B cell (primary cell): ENCODE data around the gene ZCCHC4. TPM values are rescaled to one million over a fixed set of nuclear protein-coding genes. Genes with fewer than 3 reads are reported as not detected.
A peak's percentile ranks its signal among the peaks of the same experiment; 100 is the strongest.

Experiments used
- ATAC-seq: fragments of 200-7000 bp; cut with Tn5 transposase; one replicate; pipeline ENCODE4 v1.10.0; 2021; ENCODE audit warnings: low read depth, mild to moderate bottlenecking, moderate number of reproducible peaks, moderate library complexity
- CTCF ChIA-PET: fragments of 350-600 bp; sonication (Branson Sonifier 250); formaldehyde crosslinking; loops from one replicate; lab custom pipeline; 2021; ENCODE audit warnings: antibody characterized with exemption, inconsistent platforms; lab: Charles Lee
- POLR2A ChIA-PET: fragments of 350-600 bp; sonication (Branson Sonifier 250); formaldehyde crosslinking; loops from one replicate; lab custom pipeline; 2021; ENCODE audit warnings: antibody characterized with exemption; lab: Charles Lee
- DNase-seq: peaks from one replicate; pipeline ENCODE4 v3.0.0; 2013
- H2AFZ ChIP-seq: 2 replicates; pipeline ENCODE4 v1.6.1; 2012; ENCODE audit warnings: mild to moderate bottlenecking, low read depth, low read length; ENCODE audit not compliant: insufficient read depth, poor library complexity, severe bottlenecking
- H3K27ac ChIP-seq, 2 donors: 1 replicate in 1 of 2; 2 replicates in 1 of 2; pipeline ENCODE4 v1.5.1; 2012 to 2013; ENCODE audit warnings: low read length in 2 of 2, mild to moderate bottlenecking in 2 of 2, moderate library complexity in 1 of 2
- H3K27me3 ChIP-seq, 4 experiments: fragments of 200-600 bp in 1 of 4; sonication (generic) in 1 of 4; replicated peaks in 1 of 4; 1 replicate in 2 of 4; 2 replicates in 2 of 4; pipeline versions ENCODE4 v1.6.1 to v1.7.0; 2013 to 2016; ENCODE audit warnings: low read length in 3 of 4, mild to moderate bottlenecking in 2 of 4, mixed read lengths in 1 of 4, moderate library complexity in 1 of 4; ENCODE audit not compliant: insufficient read depth in 4 of 4, control insufficient read depth in 3 of 4; ENCODE audit errors: control extremely low read depth in 1 of 4
- H3K36me3 ChIP-seq, 2 experiments: replicated peaks in 1 of 2; 1 replicate in 1 of 2; 2 replicates in 1 of 2; pipeline versions ENCODE4 v1.6.1 to v1.7.1; 2013; ENCODE audit warnings: low read length in 1 of 2; ENCODE audit not compliant: insufficient read depth in 2 of 2, control insufficient read depth in 1 of 2; ENCODE audit errors: control extremely low read depth in 1 of 2, extremely low read depth in 1 of 2
- H3K4me1 ChIP-seq, 2 donors: fragments of 200-600 bp in 1 of 2; sonication (generic) in 1 of 2; 1 replicate in 1 of 2; 2 replicates in 1 of 2; pipeline versions ENCODE4 v1.5.1 to v1.6.1; 2013 to 2017; ENCODE audit warnings: low read length in 2 of 2; ENCODE audit not compliant: control insufficient read depth in 2 of 2, insufficient read depth in 2 of 2
- H3K4me2 ChIP-seq: replicated peaks from 2 replicates; pipeline ENCODE3; 2012; ENCODE audit warnings: mild to moderate bottlenecking, low read depth, low read length; ENCODE audit not compliant: poor library complexity, severe bottlenecking
- H3K4me3 ChIP-seq, 5 experiments: fragments of 200-600 bp in 1 of 5; sonication (generic) in 1 of 5; 1 replicate in 3 of 5; 2 replicates in 2 of 5; pipeline versions ENCODE4 v1.5.1 to v1.7.0; 2011 to 2016; ENCODE audit warnings: low read length in 4 of 5, mild to moderate bottlenecking in 4 of 5, low read depth in 2 of 5, control low read depth in 1 of 5, moderate library complexity in 1 of 5; ENCODE audit not compliant: insufficient read depth in 1 of 5; ENCODE audit errors: control extremely low read depth in 1 of 5, extremely low read depth in 1 of 5
- H3K79me2 ChIP-seq: fragments of 200-600 bp; sonication (generic); one replicate; pipeline ENCODE4 v1.6.0; 2016; ENCODE audit warnings: low read length; ENCODE audit not compliant: control insufficient read depth, insufficient read depth
- H3K9ac ChIP-seq: fragments of 200-600 bp; sonication (generic); 2 replicates; pipeline ENCODE4 v1.6.1; 2017; ENCODE audit warnings: mild to moderate bottlenecking, low read length, moderate library complexity
- H3K9me3 ChIP-seq, 3 donors: one replicate each; pipeline versions ENCODE4 v1.6.1 to v1.7.1; 2013; ENCODE audit warnings: low read length in 2 of 3; ENCODE audit not compliant: control insufficient read depth in 2 of 3, insufficient read depth in 1 of 3; ENCODE audit errors: control extremely low read depth in 1 of 3
- H4K20me1 ChIP-seq: 2 replicates; pipeline ENCODE4 v1.6.0; 2012; ENCODE audit warnings: mild to moderate bottlenecking, low read length; ENCODE audit not compliant: insufficient read depth, control insufficient read depth, poor library complexity, severe bottlenecking
- H3K27ac Mint-ChIP-seq: one replicate; pipeline ENCODE4 v1.8.0; 2021; ENCODE audit warnings: mixed read lengths
- H3K27me3 Mint-ChIP-seq: one replicate; pipeline ENCODE4 v1.8.0; 2021; ENCODE audit warnings: mixed read lengths
- H3K4me1 Mint-ChIP-seq: one replicate; pipeline ENCODE4 v1.8.0; 2021; ENCODE audit warnings: mixed read lengths
- H3K4me3 Mint-ChIP-seq: one replicate; pipeline ENCODE4 v1.8.0; 2021; ENCODE audit warnings: mixed read lengths
- H3K9me3 Mint-ChIP-seq: one replicate; pipeline ENCODE4 v1.8.0; 2022; ENCODE audit warnings: mixed read lengths; ENCODE audit not compliant: insufficient read depth
- CTCF ChIP-seq: fragments of 200-600 bp; IDR thresholded peaks from one replicate; pipeline ENCODE4 v1.8.0; 2022; ENCODE audit warnings: antibody characterized with exemption, mild to moderate bottlenecking
- EZH2 ChIP-seq: IDR thresholded peaks from 2 replicates; pipeline ENCODE4 v1.6.1; 2012; ENCODE audit warnings: borderline replicate concordance, low read depth, mild to moderate bottlenecking, moderate library complexity, low read length; ENCODE audit not compliant: insufficient read depth, poor library complexity, severe bottlenecking
- WGBS: methylation state at CpG from one replicate; pipeline ENCODE4 v1.1.5; 2013; ENCODE audit warnings: missing lambda C conversion rate; ENCODE audit not compliant: insufficient coverage; 5-methylcytosine and 5-hydroxymethylcytosine counted together
- intact Hi-C: fragments of 100-400 bp; cut with micrococcal nuclease; formaldehyde crosslinking; loops from one replicate; pipeline ENCODE4 v1.10.0; 2022
- polyA plus RNA-seq: library from polyadenylated mRNA; depleted of rRNA; stranded (reverse); fragments of >200 nt; gene quantifications from 2 replicates; pipeline ENCODE4 v1.2.3, GENCODE V29; 2012
- total RNA-seq, 2 donors: library from RNA; stranded (reverse); fragments of 120-200 nt in 1 of 2; gene quantifications; 1 replicate in 1 of 2; 2 replicates in 1 of 2; pipeline versions ENCODE4 v1.2.3 to v1.2.4, GENCODE V29; 2013 to 2022

ZCCHC4 gene
- total and polyA plus RNA-seq, 2 donors (not counting 1 experiment from before 2014, with no cell fraction given), result 6.5 to 22.4 TPM

GRCh38 chr4:25308306-25308705 is 4.3 kb upstream of the ZCCHC4 start:
- no peak for DNase-seq
- 29% methylated on average over 2 of the region's 2 CpGs for WGBS
- Mint-ChIP-seq H3K4me1 (peaks cover 42% of the 10 kb centered on the region), H3K27me3 (peaks cover 2% of the 10 kb centered on the region), H3K9me3 (no peaks in the 10 kb centered on the region), H3K27ac (peak overlapping the region; percentile 43), H3K4me3 (no peak overlapping the region)
- ATAC-seq, result no peak
- ChIA-PET POLR2A (no interaction called here), CTCF (interaction anchor here (1.6 kb wide), 1 partner anchor 9 kb away, joined by 4 read pairs; no protein-coding TSS in a partner anchor)
- intact Hi-C loops, result no loop called here
- Histone ChIP-seq H3K4me2 (no peak overlapping the region), H3K27ac (no peak overlapping the region), H3K27me3 (peaks cover 0 to 9% (median 0%) of the 10 kb centered on the region in 4 experiments), H3K9ac (no peak overlapping the region), H4K20me1 (no peaks in the 10 kb centered on the region), H3K4me1 (peaks cover 24 to 26% of the 10 kb centered on the region in 2 donors), H3K36me3 (no peaks in the 10 kb centered on the region), H2AFZ (no peak overlapping the region), H3K79me2 (peaks cover 7% of the 10 kb centered on the region), H3K9me3 (no peaks in the 10 kb centered on the region), H3K4me3 (no peak overlapping the region)
- TF ChIP-seq CTCF, result no peak
- TF ChIP-seq EZH2, result no peak

- H3K4me3 ChIP-seq, result no peak overlapping the region
- H3K4me3 Mint-ChIP-seq, result no peak overlapping the region
- H3K79me2 ChIP-seq, result peaks cover 12% of the 10 kb centered on the region
- H3K9me3 ChIP-seq, result no peaks in the 10 kb centered on the region
- H3K9me3 Mint-ChIP-seq, result no peaks in the 10 kb centered on the region
- ChIA-PET CTCF (interaction anchor here (1.6 kb wide), 2 partner anchors 10 to 76 kb away, joined by 4 read pairs; no protein-coding TSS in a partner anchor), POLR2A (no interaction called here)
- DNase-seq (no peak), ATAC-seq (no peak)
- intact Hi-C loops, result no loop called here
- H4K20me1 ChIP-seq, result no peaks in the 10 kb centered on the region
- H3K27me3 ChIP-seq, result peaks cover 0 to 9% (median 0%) of the 10 kb centered on the region in 4 experiments
- no peak overlapping the region for H2AFZ ChIP-seq
- 92% methylated on average over 7 of the region's 7 CpGs for WGBS
- H3K27ac Mint-ChIP-seq, result no peak overlapping the region
- H3K27me3 Mint-ChIP-seq, result no peaks in the 10 kb centered on the region
- H3K36me3 ChIP-seq, result no peaks in the 10 kb centered on the region
- H3K4me1 ChIP-seq, result peaks cover 27 to 29% of the 10 kb centered on the region in 2 donors
- H3K9ac ChIP-seq, result no peak overlapping the region
- peaks cover 45% of the 10 kb centered on the region for H3K4me1 Mint-ChIP-seq
- H3K4me2 ChIP-seq, result no peak overlapping the region
- TF ChIP-seq CTCF (no peak), EZH2 (no peak)
- no peak overlapping the region for H3K27ac ChIP-seq
Measured at GRCh38 chr4:25308761-25309160, 3.8 kb upstream of the ZCCHC4 start.
